Left lung (tissue), 14 donors: ENCODE data around the gene POTEH. TPM values are rescaled to one million over a fixed set of nuclear protein-coding genes. Genes with fewer than 3 reads are reported as not detected.
"Not testable (repeated sequence)": the region's sequence is repeated elsewhere in the genome, so short reads cannot be mapped to it uniquely, and the experiment has no call there.

Experiments used
- ATAC-seq: fragments of 200-7000 bp; cut with Tn5 transposase; one replicate; pipeline ENCODE4 v1.9.1; 2020; ENCODE audit warnings: moderate library complexity
- DNase-seq, 4 donors: peaks; one replicate each; pipeline ENCODE4 v3.0.0-alpha.2; 2013 to 2020
- H3K27ac ChIP-seq, 2 donors: fragments of 200-600 bp; sonication (generic) in 1 of 2; one replicate each; pipeline versions ENCODE4 v1.5.0 to v1.8.0; 2020 to 2021
- H3K27me3 ChIP-seq, 2 donors: fragments of 200-600 bp; sonication (generic) in 1 of 2; one replicate each; pipeline versions ENCODE4 v1.5.0 to v1.8.0; 2020 to 2021
- H3K36me3 ChIP-seq, 2 donors: fragments of 200-600 bp; sonication (generic) in 1 of 2; one replicate each; pipeline versions ENCODE4 v1.5.0 to v1.8.0; 2020 to 2021
- H3K4me1 ChIP-seq, 2 donors: fragments of 200-600 bp; one replicate each; pipeline ENCODE4 v1.8.0; 2021
- H3K4me3 ChIP-seq, 2 donors: fragments of 200-600 bp; sonication (generic) in 1 of 2; one replicate each; pipeline versions ENCODE4 v1.5.0 to v1.8.0; 2020 to 2021; ENCODE audit warnings: mild to moderate bottlenecking in 1 of 2
- H3K9me3 ChIP-seq, 2 donors: fragments of 200-600 bp; sonication (generic) in 1 of 2; one replicate each; pipeline versions ENCODE4 v1.5.0 to v1.8.0; 2020 to 2021
- intact Hi-C, 2 donors: fragments of 100-400 bp; cut with DNase I; formaldehyde crosslinking; loops; one replicate each; pipeline versions ENCODE4 v1.11.2 to v1.14.2; 2022
- long read RNA-seq, 12 donors: library from polyadenylated mRNA in 2 of 12; unstranded in 2 of 12; transcript quantifications; one replicate each; pipeline ENCODE4 v2.0.0 and lab custom pipeline, GENCODE V29; 2019 to 2026
- polyA plus RNA-seq, 6 donors: library from polyadenylated mRNA; unstranded; fragments of 120-200 nt; gene quantifications; one replicate each; pipeline ENCODE4 v1.2.1, GENCODE V29; 2013; ENCODE audit not compliant: insufficient read length in 6 of 6
- total RNA-seq, 2 donors: library from RNA; stranded (reverse); fragmentation: NEBNext Ultra II Directional; extraction: Animal tissue kit (Norgen Biotek cat#: 25700); gene quantifications; one replicate each; pipeline ENCODE4 v1.2.1, GENCODE V29; 2021
- donor health status: DM: no; HTN: yes; CAD: no.
- donor health status: DM: no; HTN: no; CAD: no.

The POTEH gene
- total RNA-seq (not detected), polyA plus RNA-seq (not detected)
- long read RNA-seq, donor 1 = 0 reads
- long read RNA-seq, donor 2 = 0 reads
- long read RNA-seq, donor 3 = 0 reads
- long read RNA-seq, donor 4 = 0 reads
- long read RNA-seq, donor 5 = 0 reads
- long read RNA-seq, donor 6 = 0 reads
- long read RNA-seq, donor 7 = 0 reads
- long read RNA-seq, donor 8 = 0 reads
- long read RNA-seq, donor 9 = 0 reads
- long read RNA-seq, donor 10 = 0 reads
- long read RNA-seq, donor 11 = 0 reads
- long read RNA-seq, donor 12 = 0 reads

DNA sequence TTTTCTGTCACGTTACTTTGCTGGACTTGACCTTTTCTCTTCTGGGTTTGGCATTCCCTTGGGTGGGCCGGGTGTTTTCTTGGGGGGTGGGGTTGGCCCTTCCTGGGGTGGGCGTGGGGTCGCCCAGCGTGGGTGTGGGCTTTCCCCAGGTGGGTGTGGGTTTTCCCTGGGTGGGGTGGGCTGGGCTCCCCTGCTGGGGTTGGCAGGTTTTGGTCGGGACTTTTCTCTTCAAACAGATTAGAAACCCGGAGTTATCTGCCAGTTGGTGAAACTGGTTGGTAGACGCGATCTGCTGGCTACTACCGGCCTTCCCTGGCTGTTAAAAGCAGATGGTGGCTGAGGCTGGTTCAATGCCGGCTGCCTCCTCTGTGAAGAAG, at the start of gene POTEH:
Gene POTEH (plus strand): TSS at position 278 of the 377 bp plus-strand sequence. CDS start 52 bp downstream, at position 330.
- H3K4me1 ChIP-seq, H3K4me3 ChIP-seq, H3K27ac ChIP-seq, H3K27me3 ChIP-seq, H3K9me3 ChIP-seq, ATAC-seq, H3K36me3 ChIP-seq, intact Hi-C loops, DNase-seq: not testable (repeated sequence)

DNA sequence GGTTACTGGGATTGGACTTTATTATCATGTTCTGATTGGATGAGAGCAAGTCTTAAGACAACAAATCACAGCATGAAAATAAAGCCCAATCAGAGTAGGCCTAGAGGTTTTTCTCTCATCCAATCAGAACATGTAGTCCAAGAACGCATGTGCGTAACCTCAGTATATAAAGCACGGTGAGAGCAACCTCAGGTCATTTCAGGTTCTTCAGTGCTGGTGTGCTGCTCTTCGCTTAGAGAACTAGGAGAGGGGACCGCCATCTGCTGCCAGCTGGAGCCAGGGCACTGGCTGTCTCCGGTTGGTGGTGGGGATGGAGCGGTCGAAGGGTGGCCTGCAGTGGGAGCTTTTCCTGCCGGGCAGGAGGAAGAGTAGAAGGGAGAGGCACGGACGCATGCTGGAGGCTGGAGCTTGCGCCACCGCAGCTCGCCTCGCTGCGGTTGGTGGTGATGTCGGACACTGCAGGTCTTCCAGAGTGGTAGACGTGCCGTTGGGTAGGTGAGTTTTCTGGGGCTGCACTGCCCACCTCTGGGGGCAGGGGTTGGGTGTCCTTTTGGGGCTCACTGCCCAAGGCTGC, 47.5 kb upstream of the POTEH start:
- H3K4me1 ChIP-seq, H3K27me3 ChIP-seq, H3K27ac ChIP-seq, ATAC-seq, H3K4me3 ChIP-seq, H3K36me3 ChIP-seq, intact Hi-C loops, DNase-seq, H3K9me3 ChIP-seq: not testable (repeated sequence)

DNA sequence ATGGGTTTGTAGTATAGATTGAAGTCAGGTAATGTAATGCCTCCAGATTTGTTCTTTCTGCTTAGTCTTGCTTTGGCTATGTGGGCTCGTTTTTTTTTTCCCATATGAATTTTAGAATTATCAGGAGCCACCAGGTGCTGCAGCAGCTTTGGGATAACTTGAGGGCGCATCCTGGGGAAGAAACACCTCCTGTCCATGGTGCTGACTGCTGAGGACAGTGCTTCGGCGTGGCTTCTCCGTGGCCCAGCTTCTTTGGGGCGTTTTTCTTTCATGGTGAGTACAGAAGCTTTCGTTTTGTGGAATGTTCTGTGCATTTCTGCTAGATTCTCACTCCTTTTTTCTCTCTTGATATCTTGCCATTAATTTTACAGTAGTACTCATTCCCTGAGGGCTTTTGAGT, 37.9 kb upstream of the POTEH start:
- H3K27me3 ChIP-seq, H3K9me3 ChIP-seq, H3K36me3 ChIP-seq, ATAC-seq, H3K4me1 ChIP-seq, H3K4me3 ChIP-seq, H3K27ac ChIP-seq, intact Hi-C loops: not testable (repeated sequence)
- DNase-seq = peak in 1 of 4 donors; percentile 2

DNA sequence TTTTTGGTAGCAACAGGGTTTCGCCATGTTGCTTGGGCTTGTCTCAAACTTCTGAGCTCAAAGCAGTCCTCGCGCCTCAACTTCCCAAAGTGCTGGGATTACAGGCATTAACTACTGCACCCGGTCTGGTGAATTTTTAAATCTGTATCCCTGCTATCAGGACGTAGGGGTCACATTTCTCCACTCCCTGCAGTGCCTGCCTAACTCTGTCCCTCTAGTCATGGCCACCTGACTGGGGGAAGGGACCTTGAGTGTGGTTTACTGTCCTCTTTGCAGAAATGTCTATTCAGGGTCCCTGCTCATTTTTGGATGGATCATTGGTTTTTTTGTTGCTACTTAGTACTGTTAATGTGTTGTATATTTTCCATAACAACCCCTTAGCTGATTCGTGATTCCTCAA, 37.1 kb upstream of the POTEH start:
- intact Hi-C loops, H3K27ac ChIP-seq, H3K4me3 ChIP-seq, H3K9me3 ChIP-seq, ATAC-seq, H3K4me1 ChIP-seq, H3K36me3 ChIP-seq, DNase-seq, H3K27me3 ChIP-seq: not testable (repeated sequence)

DNA sequence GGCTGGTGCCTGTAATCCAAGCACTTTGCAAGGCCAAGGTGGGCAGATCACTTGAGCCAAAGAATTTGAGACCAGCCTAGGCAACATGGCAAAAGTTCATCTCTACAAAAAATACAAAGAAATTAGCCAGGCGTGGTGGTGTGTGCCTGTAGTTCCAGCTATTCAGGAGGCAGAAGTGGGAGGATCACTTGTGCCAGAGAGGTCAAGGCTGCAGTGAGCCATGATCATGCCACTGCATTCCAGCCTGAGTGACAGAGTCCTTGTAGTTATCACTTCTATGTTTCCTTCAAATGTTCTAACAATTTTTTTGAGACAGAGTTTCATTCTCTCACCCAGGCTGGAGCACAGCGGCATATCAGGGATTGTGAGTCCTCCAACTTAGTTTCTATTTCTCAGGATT, 36.6 kb upstream of the POTEH start:
- intact Hi-C loops, H3K27ac ChIP-seq, H3K27me3 ChIP-seq, DNase-seq, H3K36me3 ChIP-seq, H3K4me3 ChIP-seq, H3K4me1 ChIP-seq, H3K9me3 ChIP-seq, ATAC-seq: not testable (repeated sequence)

DNA sequence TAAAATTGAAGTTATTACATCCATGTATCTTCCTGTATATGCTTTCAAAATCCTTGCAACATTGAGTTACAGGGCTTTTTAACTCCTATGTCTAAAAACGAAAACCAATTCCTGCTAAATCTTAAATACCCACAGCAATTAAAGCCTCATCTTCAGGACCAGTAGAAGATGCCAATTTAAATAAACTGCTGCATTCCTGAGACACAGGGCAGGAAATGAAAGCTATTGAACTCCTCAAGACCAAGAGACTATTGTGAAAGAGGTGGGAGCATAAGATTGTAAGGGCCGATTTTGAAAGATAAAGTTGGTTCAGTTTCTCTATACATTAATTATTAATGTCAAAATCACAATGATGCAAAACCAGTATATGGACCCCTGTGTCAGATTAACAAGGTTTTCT, 28.7 kb upstream of the POTEH start:
- H3K9me3 ChIP-seq, H3K27me3 ChIP-seq, ATAC-seq, DNase-seq, H3K4me3 ChIP-seq, H3K36me3 ChIP-seq, H3K27ac ChIP-seq, intact Hi-C loops, H3K4me1 ChIP-seq: not testable (repeated sequence)

DNA sequence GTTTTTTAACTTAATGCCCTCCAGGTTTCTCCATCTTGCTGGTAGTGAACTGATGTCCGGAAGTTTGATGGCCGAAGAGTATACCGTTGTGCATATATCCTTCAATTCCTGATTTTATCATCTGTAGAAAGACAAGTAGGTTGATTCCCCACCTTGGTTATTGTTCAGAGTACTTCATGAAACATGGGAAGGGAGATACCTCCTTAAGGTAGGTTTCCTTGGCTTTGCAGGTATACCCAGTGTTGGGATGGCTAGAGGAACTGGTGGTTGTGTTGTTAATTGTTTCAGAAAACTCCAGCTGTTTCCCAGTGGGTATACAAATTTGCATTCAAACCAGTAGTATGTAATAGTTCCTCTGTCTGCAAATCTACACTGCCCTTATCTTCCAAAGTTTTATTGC, 25.1 kb upstream of the POTEH start:
- H3K4me1 ChIP-seq, DNase-seq, H3K27me3 ChIP-seq, H3K36me3 ChIP-seq, H3K9me3 ChIP-seq, intact Hi-C loops, H3K4me3 ChIP-seq, ATAC-seq, H3K27ac ChIP-seq: not testable (repeated sequence)

DNA sequence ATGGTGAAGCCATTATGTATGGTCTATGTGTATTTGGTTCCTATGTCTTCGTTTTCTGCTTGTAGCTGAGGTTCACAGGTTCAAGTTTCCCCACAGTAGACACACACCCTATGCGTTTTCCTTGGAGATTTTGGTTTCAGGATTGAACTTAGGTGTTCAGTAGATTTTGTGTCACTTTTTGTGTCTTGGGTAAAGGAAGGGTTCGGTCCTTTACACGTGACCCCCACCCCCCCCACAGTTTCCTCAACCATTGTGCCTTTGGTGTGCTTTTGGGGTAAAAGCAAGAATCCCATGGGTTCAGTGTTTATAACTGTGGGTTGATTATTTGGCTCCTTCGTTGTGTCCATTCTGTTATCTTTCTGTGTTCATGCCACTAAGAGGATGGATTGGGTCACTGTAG, 24.3 kb upstream of the POTEH start:
- H3K36me3 ChIP-seq, H3K27ac ChIP-seq, H3K4me1 ChIP-seq, H3K27me3 ChIP-seq, ATAC-seq, H3K9me3 ChIP-seq, intact Hi-C loops, H3K4me3 ChIP-seq: not testable (repeated sequence)
- DNase-seq = peak in 1 of 4 donors; percentile 5

DNA sequence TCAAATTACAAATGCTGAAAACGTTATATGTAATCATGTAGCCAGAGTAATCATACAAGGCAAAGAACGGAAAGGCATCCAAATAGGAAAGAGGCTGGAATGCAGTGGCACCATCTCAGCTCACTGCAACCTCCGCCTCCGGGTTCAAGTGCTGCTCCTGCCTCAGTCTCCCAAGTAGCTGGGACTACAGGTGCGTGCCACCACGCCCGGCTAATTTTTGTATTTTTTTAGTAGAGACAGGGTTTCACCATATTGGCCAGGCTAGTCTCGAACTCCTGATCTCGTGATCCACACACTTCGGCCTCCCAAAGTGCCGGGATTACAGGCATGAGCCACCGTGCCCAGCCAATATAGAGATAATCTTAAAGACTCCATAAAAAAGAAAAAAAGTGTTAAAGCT, 20.4 kb upstream of the POTEH start:
- ATAC-seq, H3K27me3 ChIP-seq, H3K4me1 ChIP-seq, H3K36me3 ChIP-seq, intact Hi-C loops, H3K4me3 ChIP-seq, H3K27ac ChIP-seq, H3K9me3 ChIP-seq: not testable (repeated sequence)
- peak in 1 of 4 donors; percentile 37 for DNase-seq

DNA sequence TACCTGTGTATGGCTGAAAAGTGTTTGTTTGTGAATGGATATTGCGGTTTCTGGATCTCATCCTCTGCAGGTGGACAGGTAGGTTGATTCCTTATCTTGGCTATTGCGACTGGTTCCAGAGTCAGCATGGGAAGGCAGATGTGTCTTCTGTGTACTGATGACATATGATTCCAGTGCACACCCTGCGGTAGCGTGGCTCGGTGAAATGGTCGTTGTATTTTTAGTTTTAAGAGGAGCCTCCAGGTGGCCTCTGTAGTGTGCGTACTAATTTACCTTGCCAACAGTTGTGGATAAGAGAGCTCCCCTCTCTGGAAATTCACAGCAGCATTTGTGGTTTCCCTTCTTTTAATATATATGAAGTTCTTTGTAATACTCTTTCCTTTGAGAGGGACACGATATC, 10.1 kb upstream of the POTEH start:
- H3K9me3 ChIP-seq, H3K4me3 ChIP-seq, H3K27me3 ChIP-seq, H3K27ac ChIP-seq, intact Hi-C loops, H3K4me1 ChIP-seq, DNase-seq, ATAC-seq, H3K36me3 ChIP-seq: not testable (repeated sequence)

DNA sequence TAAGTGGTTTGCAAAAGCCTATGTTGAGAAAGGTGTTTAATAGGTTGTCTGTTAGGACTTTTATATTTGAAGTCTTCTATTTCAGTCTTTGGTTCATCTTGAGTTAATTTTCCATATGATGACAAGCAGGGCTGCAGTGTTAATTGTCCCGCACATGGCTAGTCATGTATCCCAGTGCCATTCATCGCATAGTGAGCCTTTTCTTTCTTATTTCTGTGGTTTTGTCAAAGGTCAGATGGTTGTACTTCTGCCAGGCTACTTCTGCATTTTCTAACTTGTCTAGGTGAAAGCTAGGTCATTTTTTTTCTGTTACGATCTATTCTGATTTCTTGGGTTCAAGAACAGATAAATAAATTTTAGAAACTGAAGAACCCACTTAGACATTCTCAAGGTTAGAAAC, 5.7 kb upstream of the POTEH start:
- H3K4me1 ChIP-seq, H3K27ac ChIP-seq, H3K9me3 ChIP-seq, H3K4me3 ChIP-seq, H3K36me3 ChIP-seq, DNase-seq, intact Hi-C loops, ATAC-seq, H3K27me3 ChIP-seq: not testable (repeated sequence)

DNA sequence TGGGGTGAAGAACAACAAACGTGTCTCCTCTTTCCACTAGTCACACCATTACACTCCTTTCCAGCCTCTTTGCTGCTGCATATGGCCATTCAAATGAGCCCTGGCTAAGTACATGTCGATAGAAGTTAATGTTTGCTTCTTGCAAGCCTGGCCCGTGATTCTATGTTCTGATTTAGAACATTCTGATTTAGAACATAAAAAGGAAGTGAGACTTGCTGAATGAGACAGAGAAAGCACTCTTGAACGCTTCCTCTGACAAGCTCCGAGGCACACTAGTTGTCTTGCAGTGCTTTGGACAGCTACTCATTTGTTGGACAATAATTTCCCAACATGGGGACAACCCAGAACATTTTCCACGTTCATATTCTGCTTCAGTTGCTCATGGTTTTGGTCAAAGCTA, 5.1 kb upstream of the POTEH start:
- ATAC-seq, H3K36me3 ChIP-seq, H3K4me3 ChIP-seq, H3K27ac ChIP-seq, intact Hi-C loops, H3K4me1 ChIP-seq, DNase-seq, H3K9me3 ChIP-seq, H3K27me3 ChIP-seq: not testable (repeated sequence)

DNA sequence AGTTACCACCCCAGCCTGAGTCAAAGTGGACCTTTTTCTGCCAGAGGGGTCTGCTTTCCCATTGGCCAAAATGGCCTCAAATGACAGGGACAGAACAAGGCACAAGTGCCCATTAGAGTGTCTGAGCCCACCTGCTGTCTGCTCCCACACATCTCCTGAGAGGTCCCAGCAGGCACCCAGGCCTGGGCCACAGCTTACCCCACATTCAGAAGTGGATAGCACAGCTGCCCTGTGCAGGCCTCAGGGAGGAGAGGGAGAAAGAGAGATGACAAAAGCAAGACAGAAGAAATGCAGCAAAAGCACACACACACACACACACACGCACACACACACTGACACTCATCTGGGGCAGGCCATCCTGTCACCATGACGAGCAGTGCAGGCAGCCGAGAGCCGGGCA, 4.2 kb upstream of the POTEH start:
- H3K9me3 ChIP-seq, H3K4me1 ChIP-seq, H3K27me3 ChIP-seq, H3K36me3 ChIP-seq, ATAC-seq, H3K4me3 ChIP-seq, H3K27ac ChIP-seq, intact Hi-C loops: not testable (repeated sequence)
- DNase-seq = peak in 1 of 4 donors; percentile 8

DNA sequence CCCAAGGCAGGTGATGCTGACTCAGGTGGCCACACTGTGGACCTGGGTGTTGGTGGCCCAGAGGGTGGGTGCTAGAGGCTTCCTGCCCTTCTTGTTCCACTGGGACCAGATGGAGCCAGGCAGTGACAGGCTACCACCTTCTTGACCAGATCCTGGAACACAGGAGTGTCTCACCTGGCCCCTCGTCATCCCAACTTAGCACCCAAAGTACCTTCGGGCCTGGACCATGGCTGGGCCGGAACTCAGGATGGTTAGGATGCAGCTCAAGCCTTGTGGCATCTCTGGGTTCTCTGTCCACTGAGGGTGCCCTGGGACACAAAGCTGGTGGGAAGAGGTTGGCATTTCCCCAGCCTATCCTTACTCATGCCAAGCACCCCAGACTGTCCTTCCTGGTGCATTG, 2.7 kb upstream of the POTEH start:
- H3K36me3 ChIP-seq, H3K4me3 ChIP-seq, H3K27me3 ChIP-seq, intact Hi-C loops, H3K9me3 ChIP-seq, ATAC-seq, H3K4me1 ChIP-seq, H3K27ac ChIP-seq: not testable (repeated sequence)
- DNase-seq = peak in 1 of 4 donors; percentile 6
